Heart left ventricle (tissue), 13 donors: Measurements from ENCODE around the gene SMARCB1.

ENCODE experiments used
- POLR2A ChIP-seq, 2 donors: fragments of 450-650 bp; IDR thresholded peaks; one replicate each; pipeline ENCODE4 v1.6.1; 2017; ENCODE audit warnings: antibody characterized with exemption in 2 of 2, mild to moderate bottlenecking in 2 of 2, moderate library complexity in 2 of 2
- TF ChIP-seq, protein P1 (sequence below), 12 donors: fragments of 200-600 bp; sonication (generic) in 4 of 12; IDR thresholded peaks; one replicate each; pipeline versions ENCODE4 v1.5.0 to v1.8.0; 2018 to 2022; ENCODE audit warnings: antibody characterized with exemption in 12 of 12, mild to moderate bottlenecking in 5 of 12
- donor health status: ischemic (EF 13 %, LVEDD 7.1; RV severe dilation, severe dysfunction).
- donor health status: DM: no; HTN: yes; CAD: no.
- donor health status: DM: no; HTN: no; CAD: no.
- donor health status: ischemic (EF 25% LVEDD 6.9; RV normal size, moderate dysfunction).
- donor health status: ischemic (EF 25% LVEDD 5.7; RV mildly dilated, moderate dysfunction).
- donor health status: ischemic (EF 35%, LVEDD 5.7; RV mildly dilated, moderate dysfunction).
- donor health status: nonischemic (EF 11% LVEDD 7.7; RV severe dilation, severe dysfunction).
- donor health status: DM: yes; HTN: yes; CAD: no.
- donor health status: PGD.
- donor health status: ischemic (EF 29% LVEDD 5.4; RV normal size, mild dysfunction).
- donor health status: nonischemic (EF 23%, LVEDD 6.1; RV moderate dilation, normal function).

DNA sequence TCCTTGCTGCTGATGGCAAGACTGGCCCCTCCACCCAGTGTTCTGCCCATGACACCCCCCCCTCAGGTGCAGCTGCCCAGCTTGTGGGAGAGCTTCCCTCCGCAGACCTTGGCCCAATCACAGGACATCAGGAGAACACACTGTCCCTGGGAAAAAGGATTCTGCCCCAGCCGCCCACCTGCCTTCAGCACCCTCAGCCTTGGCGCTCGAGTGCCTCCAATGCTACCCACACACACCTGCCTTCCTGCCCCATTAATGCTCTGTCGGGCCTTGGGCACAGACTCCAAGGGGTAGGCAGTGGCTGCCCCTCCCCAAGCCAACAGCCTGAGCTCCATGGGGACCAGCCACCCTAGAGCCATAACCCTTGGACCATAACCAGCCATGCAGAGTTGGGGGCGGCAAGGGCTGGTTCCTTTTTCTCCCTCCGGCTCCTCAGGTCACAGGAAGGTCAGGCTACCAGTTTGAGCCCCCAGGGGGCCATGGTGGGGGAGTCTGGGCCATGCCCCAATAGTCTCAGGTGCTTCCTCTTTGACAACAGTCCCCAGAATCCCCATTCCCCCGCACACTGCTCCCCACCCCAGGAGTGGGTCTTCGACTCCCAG, 34.6 kb upstream of the SMARCB1 start:
- TF ChIP-seq, protein P1, sequence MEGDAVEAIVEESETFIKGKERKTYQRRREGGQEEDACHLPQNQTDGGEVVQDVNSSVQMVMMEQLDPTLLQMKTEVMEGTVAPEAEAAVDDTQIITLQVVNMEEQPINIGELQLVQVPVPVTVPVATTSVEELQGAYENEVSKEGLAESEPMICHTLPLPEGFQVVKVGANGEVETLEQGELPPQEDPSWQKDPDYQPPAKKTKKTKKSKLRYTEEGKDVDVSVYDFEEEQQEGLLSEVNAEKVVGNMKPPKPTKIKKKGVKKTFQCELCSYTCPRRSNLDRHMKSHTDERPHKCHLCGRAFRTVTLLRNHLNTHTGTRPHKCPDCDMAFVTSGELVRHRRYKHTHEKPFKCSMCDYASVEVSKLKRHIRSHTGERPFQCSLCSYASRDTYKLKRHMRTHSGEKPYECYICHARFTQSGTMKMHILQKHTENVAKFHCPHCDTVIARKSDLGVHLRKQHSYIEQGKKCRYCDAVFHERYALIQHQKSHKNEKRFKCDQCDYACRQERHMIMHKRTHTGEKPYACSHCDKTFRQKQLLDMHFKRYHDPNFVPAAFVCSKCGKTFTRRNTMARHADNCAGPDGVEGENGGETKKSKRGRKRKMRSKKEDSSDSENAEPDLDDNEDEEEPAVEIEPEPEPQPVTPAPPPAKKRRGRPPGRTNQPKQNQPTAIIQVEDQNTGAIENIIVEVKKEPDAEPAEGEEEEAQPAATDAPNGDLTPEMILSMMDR (IDR thresholded peaks at IDR 0.05): no peak
- no peak for TF ChIP-seq POLR2A (IDR thresholded peaks at IDR 0.05)
